OCI-LY7 (cell line): Measurements from ENCODE around the gene CNPY2. TPM values are rescaled to one million over a fixed set of nuclear protein-coding genes. Genes with fewer than 3 reads are reported as not detected.

ENCODE experiments used
- BruUV-seq: library from RNA; stranded (reverse); fragments of 400-500 nt; replicated peaks from 2 replicates; lab custom pipeline; 2021; lab: Mats Ljungman, UMichigan
- CTCF ChIA-PET: fragments of 300-600 bp; sonication (Branson Sonifier 250); formaldehyde crosslinking; loops from one replicate; lab custom pipeline; 2022; ENCODE audit warnings: antibody characterized with exemption; ENCODE audit not compliant: unreplicated experiment; lab: Charles Lee
- POLR2A ChIA-PET: fragments of 300-600 bp; sonication (Branson Sonifier 250); formaldehyde crosslinking; loops from one replicate; lab custom pipeline; 2022; ENCODE audit warnings: antibody characterized with exemption; lab: Charles Lee
- DNase-seq: peaks from one replicate; pipeline ENCODE4 v3.0.0-alpha.2; 2015; ENCODE audit warnings: low spot score
- H2AFZ ChIP-seq: fragments of 200-600 bp; sonication (generic), shearing (Covaris generic); 2 replicates; pipeline ENCODE4 v1.6.1; 2014; ENCODE audit warnings: mild to moderate bottlenecking, antibody characterized with exemption, low read length, moderate library complexity
- H3K27ac ChIP-seq: fragments of 200-600 bp; sonication (generic); 2 replicates; pipeline ENCODE4 v1.5.1; 2014; ENCODE audit warnings: mixed run types, low read depth, mild to moderate bottlenecking, moderate library complexity, low read length, inconsistent platforms; ENCODE audit not compliant: poor library complexity, severe bottlenecking
- H3K36me3 ChIP-seq: fragments of 200-600 bp; sonication (generic); 2 replicates; pipeline ENCODE4 v1.6.1; 2014; ENCODE audit warnings: mild to moderate bottlenecking, antibody characterized with exemption, low read length, moderate library complexity, mixed read lengths; ENCODE audit not compliant: insufficient read depth
- H3K4me1 ChIP-seq: fragments of 200-600 bp; sonication (generic); 2 replicates; pipeline ENCODE4 v1.5.1; 2014; ENCODE audit warnings: mild to moderate bottlenecking, low read length; ENCODE audit not compliant: insufficient read depth, poor library complexity, severe bottlenecking
- H3K4me2 ChIP-seq: fragments of 200-600 bp; sonication (generic); 2 replicates; pipeline ENCODE4 v1.6.1; 2014; ENCODE audit warnings: mild to moderate bottlenecking, low read length
- H3K4me3 ChIP-seq: fragments of 200-600 bp; sonication (generic); 2 replicates; pipeline ENCODE4 v1.5.1; 2014; ENCODE audit warnings: mild to moderate bottlenecking, low read depth, low read length; ENCODE audit not compliant: poor library complexity, severe bottlenecking
- H3K79me2 ChIP-seq: fragments of 200-600 bp; sonication (generic); 2 replicates; pipeline ENCODE4 v1.6.1; 2016; ENCODE audit warnings: low read depth, mild to moderate bottlenecking, low read length, moderate library complexity, mixed read lengths; ENCODE audit not compliant: insufficient read depth
- H3K9me2 ChIP-seq: fragments of 200-600 bp; sonication (generic); 2 replicates; pipeline ENCODE4 v1.6.1; 2016; ENCODE audit warnings: mild to moderate bottlenecking, low read length, mixed read lengths; ENCODE audit not compliant: insufficient read depth
- H3K9me3 ChIP-seq: fragments of 200-600 bp; sonication (generic); 2 replicates; pipeline ENCODE4 v1.6.1; 2014; ENCODE audit warnings: mild to moderate bottlenecking, mixed run types, low read length, mixed read lengths
- H4K20me1 ChIP-seq: fragments of 200-600 bp; sonication (generic); 2 replicates; pipeline ENCODE4 v1.6.1; 2014; ENCODE audit warnings: mild to moderate bottlenecking, antibody characterized with exemption, low read length, moderate library complexity, mixed read lengths; ENCODE audit not compliant: insufficient read depth
- CTCF ChIP-seq: fragments of 200-600 bp; sonication (generic); conservative IDR thresholded peaks from 2 replicates; pipeline ENCODE4 v1.5.1; 2014; ENCODE audit warnings: mild to moderate bottlenecking, antibody characterized with exemption, low read length, moderate library complexity, mixed read lengths
- EZH2phosphoT487 ChIP-seq: fragments of 200-600 bp; sonication (generic); IDR thresholded peaks from 2 replicates; pipeline ENCODE4 v1.6.1; 2018; ENCODE audit warnings: low read depth, borderline replicate concordance, mild to moderate bottlenecking, mixed run types, antibody characterized with exemption, low read length, moderate library complexity, mixed read lengths
- intact Hi-C: fragments of 100-400 bp; cut with micrococcal nuclease; formaldehyde crosslinking; loops from one replicate; pipeline ENCODE4 v1.10.0; 2022; ENCODE audit not compliant: unreplicated experiment
- total RNA-seq, 2 experiments: library from RNA; depleted of rRNA in 1 of 2; stranded (reverse); fragments of >200 nt in 1 of 2; shearing (Covaris generic) in 1 of 2; gene quantifications; 2 replicates each; pipeline ENCODE4 v1.2.3, GENCODE V29; 2014 to 2022

The CNPY2 gene
- total RNA-seq, 2 experiments from 2014 or later = 75.5 to 85.5 TPM

- Histone ChIP-seq H3K4me1 (peaks cover 56% of the 10 kb centered on the region), H3K27ac (peak within 1 kb of the TSS; percentile 94), H3K9me2 (no peaks in the 10 kb centered on the region), H3K79me2 (peaks cover 21% of the 10 kb centered on the region; the same call in 1 of the 2 replicates), H3K4me2 (peak within 1 kb of the TSS; percentile 98), H2AFZ (peak within 1 kb of the TSS; percentile 68), H3K9me3 (no peaks in the 10 kb centered on the region), H3K4me3 (peak within 1 kb of the TSS; percentile 95), H3K36me3 (no peaks in the 10 kb centered on the region), H4K20me1 (no peaks in the 10 kb centered on the region)
- intact Hi-C loops = loop anchor here (1.0 to 5.0 kb wide), 3 partner anchors 41 to 130 kb away; partner anchors contain the start of gene TIMELESS
- DNase-seq = peak; percentile 99
- TF ChIP-seq EZH2phosphoT487 (no peak), CTCF (peak; percentile 78)
- ChIA-PET CTCF (interaction anchor here (1.4 kb wide), 1 partner anchor 26 kb away, joined by 3 read pairs; the partner anchor contains the start of gene STAT2), POLR2A (interaction anchor here (1.1 to 9.4 kb wide), 7 partner anchors 18 to 126 kb away, joined by 3 to 70 read pairs (median 6); partner anchors contain the start of genes CNPY2, COQ10A, STAT2 and TIMELESS)
- BruUV-seq = no TSS peak
These were observed 18.1 kb upstream of the CNPY2 start, which contains the start of gene PAN2 for GRCh38 chr12:56333679-56334489. Gene PAN2, minus strand, starts transcription at chr12:56334000. Its CDS starts 906 bp downstream, at chr12:56333094.

GRCh38 chr12:56333197-56333678 lies 17.4 kb upstream of the CNPY2 start:
- H3K9me2 ChIP-seq = no peaks in the 10 kb centered on the region
- peak overlapping the region; percentile 95 for H3K4me3 ChIP-seq
- H4K20me1 ChIP-seq = no peaks in the 10 kb centered on the region
- H3K36me3 ChIP-seq = no peaks in the 10 kb centered on the region
- H3K79me2 ChIP-seq = peaks cover 21% of the 10 kb centered on the region; the same call in 1 of the 2 replicates
- TSS peak; percentile 90 for BruUV-seq
- H3K4me1 ChIP-seq = peaks cover 49% of the 10 kb centered on the region
- POLR2A ChIA-PET = interaction anchor here (0.7 to 9.4 kb wide), 9 partner anchors 15 to 127 kb away, joined by 3 to 70 read pairs (median 5); partner anchors contain the start of genes CNPY2, COQ10A, STAT2 and TIMELESS
- TF ChIP-seq CTCF (no peak), EZH2phosphoT487 (no peak)
- peak overlapping the region; percentile 94 for H3K4me2 ChIP-seq
- intact Hi-C loops = loop anchor here (5.0 kb wide), 1 partner anchor 114 kb away; the partner anchor contains the start of gene TIMELESS
- H3K9me3 ChIP-seq = no peaks in the 10 kb centered on the region
- peak; percentile 15 for DNase-seq
- peak overlapping the region; percentile 94 for H3K27ac ChIP-seq
- CTCF ChIA-PET = no interaction called here
- H2AFZ ChIP-seq = peak overlapping the region; percentile 68; the same call in 1 of the 2 replicates
